ENCODE measurements around the gene CLK2.

DNA sequence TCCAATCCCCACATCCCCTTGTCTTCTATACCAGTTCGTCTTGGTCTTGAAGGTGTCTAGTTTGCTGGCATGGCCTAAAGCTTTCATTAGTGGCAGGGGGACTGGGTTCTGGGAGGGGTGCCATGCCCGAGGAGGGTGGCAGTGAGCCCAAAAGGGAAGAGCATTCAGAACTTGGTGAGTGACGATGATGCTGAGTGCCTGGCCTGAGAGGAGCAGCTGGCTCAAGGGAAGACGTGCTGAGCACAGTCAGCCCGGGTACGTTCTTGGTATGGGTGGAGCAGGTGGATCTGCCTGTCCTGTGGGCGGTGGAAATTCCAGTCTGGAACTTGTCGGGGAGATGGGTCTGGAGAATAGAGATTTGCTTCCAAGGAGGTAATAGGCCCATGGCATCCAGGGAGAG is 40.0 kb upstream of the CLK2 start:
- TF ChIP-seq, protein P1, sequence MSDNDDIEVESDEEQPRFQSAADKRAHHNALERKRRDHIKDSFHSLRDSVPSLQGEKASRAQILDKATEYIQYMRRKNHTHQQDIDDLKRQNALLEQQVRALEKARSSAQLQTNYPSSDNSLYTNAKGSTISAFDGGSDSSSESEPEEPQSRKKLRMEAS (IDR thresholded peaks at IDR 0.05) = no peak
- TF ChIP-seq, protein P2, sequence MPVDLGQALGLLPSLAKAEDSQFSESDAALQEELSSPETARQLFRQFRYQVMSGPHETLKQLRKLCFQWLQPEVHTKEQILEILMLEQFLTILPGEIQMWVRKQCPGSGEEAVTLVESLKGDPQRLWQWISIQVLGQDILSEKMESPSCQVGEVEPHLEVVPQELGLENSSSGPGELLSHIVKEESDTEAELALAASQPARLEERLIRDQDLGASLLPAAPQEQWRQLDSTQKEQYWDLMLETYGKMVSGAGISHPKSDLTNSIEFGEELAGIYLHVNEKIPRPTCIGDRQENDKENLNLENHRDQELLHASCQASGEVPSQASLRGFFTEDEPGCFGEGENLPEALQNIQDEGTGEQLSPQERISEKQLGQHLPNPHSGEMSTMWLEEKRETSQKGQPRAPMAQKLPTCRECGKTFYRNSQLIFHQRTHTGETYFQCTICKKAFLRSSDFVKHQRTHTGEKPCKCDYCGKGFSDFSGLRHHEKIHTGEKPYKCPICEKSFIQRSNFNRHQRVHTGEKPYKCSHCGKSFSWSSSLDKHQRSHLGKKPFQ (CRISPR knock-in tag; IDR thresholded peaks at IDR 0.05; ENCODE audit: insufficient replicate concordance) = no peak
- TF ChIP-seq NR1H2 (CRISPR knock-in tag; IDR thresholded peaks at IDR 0.05; ENCODE audit: borderline replicate concordance, low read depth) (no peak), ZNF24 (IDR thresholded peaks at IDR 0.05) (no peak), POLR2A (IDR thresholded peaks at IDR 0.05; ENCODE audit: insufficient read depth in 1 of 2, low read depth in 2 of 2, low read length in 2 of 2) (peak in 1 of 2 experiments; percentile 45; a peak in 1 of 4 replicates), TARDBP (CRISPR knock-in tag; IDR thresholded peaks at IDR 0.05) (no peak), CEBPB (IDR thresholded peaks at IDR 0.05; ENCODE audit: borderline replicate concordance, low read depth, low read length) (no peak), GTF3A (CRISPR knock-in tag; conservative IDR thresholded peaks at IDR 0.05) (no peak), SP1 (IDR thresholded peaks at IDR 0.05) (no peak), SP1 (CRISPR knock-in tag; IDR thresholded peaks at IDR 0.05) (no peak), KDM1A (CRISPR knock-in tag; IDR thresholded peaks at IDR 0.05) (no peak)
- TF ChIP-seq, protein P3, sequence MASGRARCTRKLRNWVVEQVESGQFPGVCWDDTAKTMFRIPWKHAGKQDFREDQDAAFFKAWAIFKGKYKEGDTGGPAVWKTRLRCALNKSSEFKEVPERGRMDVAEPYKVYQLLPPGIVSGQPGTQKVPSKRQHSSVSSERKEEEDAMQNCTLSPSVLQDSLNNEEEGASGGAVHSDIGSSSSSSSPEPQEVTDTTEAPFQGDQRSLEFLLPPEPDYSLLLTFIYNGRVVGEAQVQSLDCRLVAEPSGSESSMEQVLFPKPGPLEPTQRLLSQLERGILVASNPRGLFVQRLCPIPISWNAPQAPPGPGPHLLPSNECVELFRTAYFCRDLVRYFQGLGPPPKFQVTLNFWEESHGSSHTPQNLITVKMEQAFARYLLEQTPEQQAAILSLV (CRISPR knock-in tag; IDR thresholded peaks at IDR 0.05; ENCODE audit: borderline replicate concordance) = no peak
- TF ChIP-seq, protein P4, sequence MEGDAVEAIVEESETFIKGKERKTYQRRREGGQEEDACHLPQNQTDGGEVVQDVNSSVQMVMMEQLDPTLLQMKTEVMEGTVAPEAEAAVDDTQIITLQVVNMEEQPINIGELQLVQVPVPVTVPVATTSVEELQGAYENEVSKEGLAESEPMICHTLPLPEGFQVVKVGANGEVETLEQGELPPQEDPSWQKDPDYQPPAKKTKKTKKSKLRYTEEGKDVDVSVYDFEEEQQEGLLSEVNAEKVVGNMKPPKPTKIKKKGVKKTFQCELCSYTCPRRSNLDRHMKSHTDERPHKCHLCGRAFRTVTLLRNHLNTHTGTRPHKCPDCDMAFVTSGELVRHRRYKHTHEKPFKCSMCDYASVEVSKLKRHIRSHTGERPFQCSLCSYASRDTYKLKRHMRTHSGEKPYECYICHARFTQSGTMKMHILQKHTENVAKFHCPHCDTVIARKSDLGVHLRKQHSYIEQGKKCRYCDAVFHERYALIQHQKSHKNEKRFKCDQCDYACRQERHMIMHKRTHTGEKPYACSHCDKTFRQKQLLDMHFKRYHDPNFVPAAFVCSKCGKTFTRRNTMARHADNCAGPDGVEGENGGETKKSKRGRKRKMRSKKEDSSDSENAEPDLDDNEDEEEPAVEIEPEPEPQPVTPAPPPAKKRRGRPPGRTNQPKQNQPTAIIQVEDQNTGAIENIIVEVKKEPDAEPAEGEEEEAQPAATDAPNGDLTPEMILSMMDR (CRISPR knock-in tag; IDR thresholded peaks at IDR 0.05) = no peak

All from HepG2 (cell line).